ENCODE measurements around the gene CCDC152.

CCDC152 gene

DNA sequence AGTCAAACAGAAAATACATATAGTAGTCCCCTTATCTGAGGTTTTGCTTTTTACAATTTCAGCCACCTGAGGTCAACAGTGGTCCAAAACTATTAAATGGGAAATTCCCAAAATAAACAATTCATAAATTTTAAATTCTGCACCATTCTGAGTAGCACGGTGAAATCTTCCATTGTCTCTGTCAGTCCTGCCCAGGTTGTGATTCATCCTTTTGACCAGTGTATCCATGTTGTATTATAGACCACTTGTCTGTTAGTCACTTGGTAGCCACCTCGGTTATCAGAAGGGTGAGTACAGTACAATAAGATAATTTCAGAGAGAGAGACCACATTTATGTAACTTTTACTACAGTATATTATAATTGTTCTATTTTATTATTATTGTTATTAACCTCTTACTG, 2.8 kb downstream of the CCDC152 start:
- DNase-seq (ENCODE audit: low read depth) = no peak
- no peak overlapping the region for H3K4me3 ChIP-seq (ENCODE audit: low read depth, low read length)
- TF ChIP-seq, protein P1, sequence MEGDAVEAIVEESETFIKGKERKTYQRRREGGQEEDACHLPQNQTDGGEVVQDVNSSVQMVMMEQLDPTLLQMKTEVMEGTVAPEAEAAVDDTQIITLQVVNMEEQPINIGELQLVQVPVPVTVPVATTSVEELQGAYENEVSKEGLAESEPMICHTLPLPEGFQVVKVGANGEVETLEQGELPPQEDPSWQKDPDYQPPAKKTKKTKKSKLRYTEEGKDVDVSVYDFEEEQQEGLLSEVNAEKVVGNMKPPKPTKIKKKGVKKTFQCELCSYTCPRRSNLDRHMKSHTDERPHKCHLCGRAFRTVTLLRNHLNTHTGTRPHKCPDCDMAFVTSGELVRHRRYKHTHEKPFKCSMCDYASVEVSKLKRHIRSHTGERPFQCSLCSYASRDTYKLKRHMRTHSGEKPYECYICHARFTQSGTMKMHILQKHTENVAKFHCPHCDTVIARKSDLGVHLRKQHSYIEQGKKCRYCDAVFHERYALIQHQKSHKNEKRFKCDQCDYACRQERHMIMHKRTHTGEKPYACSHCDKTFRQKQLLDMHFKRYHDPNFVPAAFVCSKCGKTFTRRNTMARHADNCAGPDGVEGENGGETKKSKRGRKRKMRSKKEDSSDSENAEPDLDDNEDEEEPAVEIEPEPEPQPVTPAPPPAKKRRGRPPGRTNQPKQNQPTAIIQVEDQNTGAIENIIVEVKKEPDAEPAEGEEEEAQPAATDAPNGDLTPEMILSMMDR (IDR thresholded peaks at IDR 0.05; ENCODE audit: low read depth, low read length, missing control alignments) = no peak

DNA sequence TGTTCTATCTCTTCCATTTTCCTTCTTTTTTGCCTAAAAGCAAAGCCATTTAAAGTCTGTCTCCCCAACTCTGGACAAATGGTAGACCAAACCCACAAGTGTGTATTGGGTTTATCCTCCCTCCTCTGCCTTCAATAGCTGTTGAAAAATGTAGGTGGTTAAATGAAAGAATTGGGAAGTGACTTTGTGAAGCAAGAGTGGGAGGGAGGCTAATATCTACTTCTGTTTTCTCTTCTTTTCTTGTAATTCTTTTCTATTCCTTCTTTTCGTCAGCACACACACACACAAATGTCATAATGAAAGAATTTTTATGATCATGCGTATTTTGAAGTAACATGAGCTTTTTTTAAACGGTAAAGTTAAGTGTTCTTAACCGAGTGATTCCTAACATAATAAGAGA, 3.8 kb downstream of the CCDC152 start:
- no peak for DNase-seq (ENCODE audit: low read depth)
- no peak overlapping the region for H3K4me3 ChIP-seq (ENCODE audit: low read depth, low read length)
- TF ChIP-seq, protein P1 (IDR thresholded peaks at IDR 0.05; ENCODE audit: low read depth, low read length, missing control alignments) = no peak

DNA sequence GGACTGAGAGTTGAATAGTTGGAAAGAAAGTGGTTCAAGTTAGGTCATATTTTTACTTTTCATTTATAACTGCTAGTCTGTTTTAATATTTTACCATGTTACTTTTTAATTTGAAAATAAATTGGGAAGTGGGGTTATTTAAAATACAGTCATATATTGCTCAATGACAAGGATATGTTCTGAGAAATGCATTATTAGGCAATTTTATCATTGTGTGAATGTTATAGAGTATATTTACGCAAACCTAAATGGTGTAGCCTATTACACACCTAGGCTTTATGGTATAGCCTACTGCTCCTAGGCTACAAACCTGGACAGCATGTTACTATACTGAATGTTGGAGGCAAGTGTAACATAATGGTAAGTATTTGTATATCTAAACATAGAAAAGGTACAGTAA, 5.2 kb downstream of the CCDC152 start:
- H3K4me3 ChIP-seq (ENCODE audit: low read depth, low read length) = no peak overlapping the region
- TF ChIP-seq, protein P1 (IDR thresholded peaks at IDR 0.05; ENCODE audit: low read depth, low read length, missing control alignments) = no peak
- DNase-seq (ENCODE audit: low read depth) = no peak

DNA sequence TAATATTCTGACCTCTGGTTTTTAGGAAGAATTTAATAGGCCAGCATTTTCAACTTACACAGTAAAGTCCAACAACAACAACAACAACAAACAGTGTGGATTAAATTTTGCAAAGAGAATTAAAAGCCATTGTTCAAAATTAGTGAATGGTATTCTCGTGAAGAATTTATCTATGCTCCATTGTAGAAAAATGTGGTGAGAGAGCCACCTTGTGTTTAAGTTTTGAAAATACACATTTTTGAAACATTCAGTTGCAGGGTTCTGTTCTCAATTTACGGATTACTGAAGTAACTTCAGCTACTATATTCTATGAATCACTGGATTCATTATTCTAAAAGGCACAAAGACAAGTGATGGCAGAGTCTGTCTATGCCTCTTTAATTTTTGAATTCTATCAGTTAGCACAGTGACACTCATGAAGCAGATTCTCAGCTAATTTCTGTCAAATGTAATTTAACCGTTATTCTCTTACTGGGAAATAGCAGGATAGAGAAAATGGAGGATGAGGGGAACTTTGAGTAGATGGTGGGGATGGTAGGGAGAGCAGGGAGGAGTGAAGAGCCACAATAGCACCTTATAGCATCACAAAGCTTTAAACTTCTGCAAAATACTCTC, 11.0 kb downstream of the CCDC152 start:
- no peak overlapping the region for H3K4me3 ChIP-seq (ENCODE audit: low read depth, low read length)
- DNase-seq (ENCODE audit: low read depth) = no peak
- TF ChIP-seq, protein P1 (IDR thresholded peaks at IDR 0.05; ENCODE audit: low read depth, low read length, missing control alignments) = peak; percentile 38

DNA sequence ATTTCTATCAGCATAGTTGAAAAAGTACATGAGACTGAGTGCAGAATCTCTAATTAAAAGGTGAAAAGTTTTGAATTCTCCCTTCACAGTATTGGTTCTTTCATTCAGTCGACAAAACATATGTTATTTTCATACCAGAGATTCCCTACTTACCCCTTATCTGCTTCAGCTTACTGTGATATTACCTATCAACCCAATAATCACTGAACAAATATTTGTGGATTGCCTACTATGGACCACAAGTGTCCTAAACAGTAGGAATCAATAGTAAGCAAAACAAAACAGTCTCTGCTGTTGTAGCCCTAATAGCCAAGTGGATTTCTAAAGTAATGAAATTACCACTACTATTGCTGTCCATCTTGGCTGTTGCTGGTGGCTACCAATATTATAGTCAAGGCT, 11.5 kb downstream of the CCDC152 start:
- DNase-seq (ENCODE audit: low read depth) = no peak
- no peak overlapping the region for H3K4me3 ChIP-seq (ENCODE audit: low read depth, low read length)
- TF ChIP-seq, protein P1 (IDR thresholded peaks at IDR 0.05; ENCODE audit: low read depth, low read length, missing control alignments) = no peak

DNA sequence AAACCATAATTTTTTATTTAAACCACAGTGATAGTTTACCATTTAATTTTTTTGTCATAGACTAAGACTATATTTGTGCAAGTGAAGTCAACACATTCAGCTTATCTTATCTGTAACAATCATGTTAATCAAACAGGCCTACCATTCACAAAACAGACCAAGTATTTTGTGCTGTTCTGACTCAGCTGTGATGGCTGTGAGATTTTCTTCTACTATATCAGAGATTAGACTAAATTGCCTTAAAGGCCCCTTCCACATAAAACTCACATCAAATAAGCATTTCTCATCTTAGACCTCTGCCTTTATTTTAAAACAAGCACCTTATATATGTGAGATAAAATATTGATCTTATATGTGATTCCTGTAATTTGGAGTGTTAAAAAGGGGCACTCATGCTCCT, 13.4 kb downstream of the CCDC152 start:
- DNase-seq (ENCODE audit: low read depth) = no peak
- TF ChIP-seq, protein P1 (IDR thresholded peaks at IDR 0.05; ENCODE audit: low read depth, low read length, missing control alignments) = no peak
- no peak overlapping the region for H3K4me3 ChIP-seq (ENCODE audit: low read depth, low read length)

DNA sequence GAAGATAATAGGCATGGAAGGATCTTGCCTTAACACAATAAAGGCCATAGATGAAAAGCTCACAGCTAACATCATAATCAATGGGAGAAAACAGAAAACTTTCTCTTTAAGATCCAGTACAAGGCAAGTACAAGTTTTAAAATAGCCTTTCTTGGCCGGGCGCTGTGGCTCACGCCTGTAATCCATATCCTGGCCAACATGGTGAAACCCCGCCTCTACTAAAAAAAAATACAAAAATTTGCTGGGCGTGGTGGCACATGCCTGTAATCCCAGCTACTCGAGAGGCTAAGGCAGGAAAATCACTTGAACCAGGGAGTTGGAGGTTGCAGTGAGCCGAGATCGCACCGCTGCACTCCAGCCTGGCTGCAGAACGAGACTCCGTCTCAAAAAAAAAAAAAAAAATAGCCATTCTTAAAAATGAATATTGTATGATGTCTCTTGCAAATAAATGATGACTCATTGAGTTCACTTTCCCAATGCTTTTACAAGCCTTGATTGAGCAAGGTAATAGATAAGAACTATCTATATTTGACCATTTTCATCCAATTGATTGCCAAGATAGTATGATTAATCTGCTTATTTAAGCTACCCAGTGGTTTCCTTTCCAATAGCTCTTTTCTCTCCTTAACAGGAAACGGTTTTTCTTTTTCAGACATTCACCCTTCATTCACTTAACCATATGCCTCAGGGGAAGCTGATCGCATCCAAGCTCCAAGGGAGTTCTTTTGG, 15.8 kb downstream of the CCDC152 start:
- H3K4me3 ChIP-seq (ENCODE audit: low read depth, low read length) = no peak overlapping the region
- no peak for DNase-seq (ENCODE audit: low read depth)
- TF ChIP-seq, protein P1 (IDR thresholded peaks at IDR 0.05; ENCODE audit: low read depth, low read length, missing control alignments) = no peak

All from GM12864 (cell line).